SK-N-SH treated with all-trans-retinoic acid at 6 μM for 48 hours (cell line): ENCODE data around the gene PRKCE.

Experiments
- ATAC-seq: fragments of 200-7000 bp; cut with Tn5 transposase; 3 replicates; pipeline ENCODE4 v1.9.1; 2020; ENCODE audit warnings: mild to moderate bottlenecking, moderate library complexity
- BACH2 ChIP-seq: fragments of 250-450 bp; sonication (Bioruptor Pico); IDR thresholded peaks from 2 replicates; pipeline ENCODE4 v1.9.0; 2021; ENCODE audit warnings: mild to moderate bottlenecking, borderline replicate concordance
- CREB5 ChIP-seq: fragments of 250-450 bp; sonication (Bioruptor Pico); IDR thresholded peaks from 2 replicates; pipeline ENCODE4 v1.5.1; 2020; ENCODE audit warnings: low read depth, mild to moderate bottlenecking, moderate library complexity
- CSDC2 ChIP-seq: fragments of 250-450 bp; sonication (Bioruptor Pico); IDR thresholded peaks from 2 replicates; pipeline ENCODE4 v1.5.0; 2020; ENCODE audit warnings: mild to moderate bottlenecking, moderate library complexity
- GLIS3 ChIP-seq: fragments of 250-450 bp; sonication (Bioruptor Pico); IDR thresholded peaks from 2 replicates; pipeline ENCODE4 v1.5.0; 2020; ENCODE audit warnings: mild to moderate bottlenecking, moderate library complexity
- ISL1 ChIP-seq: fragments of 250-450 bp; sonication (Bioruptor Pico); IDR thresholded peaks from 2 replicates; pipeline ENCODE4 v2.1.2; 2022; ENCODE audit warnings: mild to moderate bottlenecking, moderate library complexity
- OSR1 ChIP-seq: fragments of 250-450 bp; sonication (Bioruptor Pico); IDR thresholded peaks from 2 replicates; pipeline ENCODE4 v1.8.0; 2022; ENCODE audit warnings: moderate library complexity, mild to moderate bottlenecking, inconsistent platforms
- PATZ1 ChIP-seq: fragments of 250-450 bp; sonication (Bioruptor Pico); IDR thresholded peaks from 2 replicates; pipeline ENCODE4 v1.8.0; 2020; ENCODE audit warnings: mild to moderate bottlenecking, moderate library complexity, borderline replicate concordance
- POU6F1 ChIP-seq: fragments of 250-450 bp; sonication (Bioruptor Pico); IDR thresholded peaks from 2 replicates; pipeline ENCODE4 v1.8.0; 2021; ENCODE audit warnings: low read depth, mild to moderate bottlenecking, moderate library complexity, borderline replicate concordance
- PPARA ChIP-seq: fragments of 250-450 bp; sonication (Bioruptor Pico); IDR thresholded peaks from 2 replicates; pipeline ENCODE4 v1.5.0; 2020; ENCODE audit warnings: mild to moderate bottlenecking, borderline replicate concordance
- RARB ChIP-seq: fragments of 250-450 bp; sonication (Bioruptor Pico); IDR thresholded peaks from 2 replicates; pipeline ENCODE4 v1.8.0; 2021; ENCODE audit warnings: mild to moderate bottlenecking, moderate library complexity
- SNAI2 ChIP-seq: fragments of 250-450 bp; sonication (Bioruptor Pico); IDR thresholded peaks from 2 replicates; pipeline ENCODE4 v1.5.0; 2020; ENCODE audit warnings: mild to moderate bottlenecking, moderate library complexity
- TCF4 ChIP-seq: fragments of 250-450 bp; sonication (Bioruptor Pico); IDR thresholded peaks from 2 replicates; pipeline ENCODE4 v1.8.0; 2021; ENCODE audit warnings: mild to moderate bottlenecking, moderate library complexity, borderline replicate concordance
- TOX ChIP-seq: fragments of 250-450 bp; sonication (Bioruptor Pico); IDR thresholded peaks from 2 replicates; pipeline ENCODE4 v1.8.0; 2021; ENCODE audit warnings: mild to moderate bottlenecking, moderate library complexity, borderline replicate concordance
- TSHZ2 ChIP-seq: fragments of 250-450 bp; sonication (Bioruptor Pico); IDR thresholded peaks from 2 replicates; pipeline ENCODE4 v1.5.0; 2020; ENCODE audit warnings: mild to moderate bottlenecking, moderate library complexity
- ZC3H10 ChIP-seq: fragments of 250-450 bp; sonication (Bioruptor Pico); IDR thresholded peaks from 2 replicates; pipeline ENCODE4 v1.5.1; 2021; ENCODE audit warnings: mild to moderate bottlenecking, moderate library complexity
- ZFP3 ChIP-seq: fragments of 250-450 bp; sonication (Bioruptor Pico); IDR thresholded peaks from 2 replicates; pipeline ENCODE4 v1.5.0; 2020; ENCODE audit warnings: mild to moderate bottlenecking, moderate library complexity
- ZFP30 ChIP-seq: fragments of 450-650 bp; formaldehyde crosslinking; IDR thresholded peaks from 2 replicates; pipeline ENCODE4 v1.5.0; 2022; ENCODE audit warnings: mild to moderate bottlenecking, moderate library complexity
- ZNF565 ChIP-seq: fragments of 450-650 bp; formaldehyde crosslinking; conservative IDR thresholded peaks from 2 replicates; pipeline ENCODE4 v1.5.0; 2020; ENCODE audit warnings: low read depth, mild to moderate bottlenecking, moderate library complexity
- ZNF70 ChIP-seq: fragments of 450-650 bp; formaldehyde crosslinking; IDR thresholded peaks from 2 replicates; pipeline ENCODE4 v1.5.0; 2020; ENCODE audit warnings: mild to moderate bottlenecking, moderate library complexity

PRKCE gene

GRCh38 chr2:45946023-45946422 lies 294.5 kb downstream of the PRKCE start:
- ATAC-seq: peak; percentile 57
- TF ChIP-seq ZFP30 (no peak), GLIS3 (CRISPR knock-in tag) (no peak), OSR1 (CRISPR knock-in tag) (no peak), ISL1 (peak; percentile 61), ZNF70 (no peak), TOX (CRISPR knock-in tag) (no peak), SNAI2 (CRISPR knock-in tag) (no peak), TCF4 (no peak), CSDC2 (no peak), ZFP3 (CRISPR knock-in tag) (peak; percentile 44; the same call in 1 of the 2 replicates), PATZ1 (no peak), RARB (CRISPR knock-in tag) (no peak)

GRCh38 chr2:45950606-45951005 lies 299.1 kb downstream of the PRKCE start:
- TF ChIP-seq ZFP30 (no peak), ZFP3 (CRISPR knock-in tag) (no peak), CREB5 (CRISPR knock-in tag) (no peak), PPARA (CRISPR knock-in tag) (no peak), CSDC2 (no peak), TCF4 (no peak), POU6F1 (no peak), TSHZ2 (no peak), RARB (CRISPR knock-in tag) (no peak)
- ATAC-seq: no peak

- no peak; the same call in 2 of the 3 replicates for ATAC-seq
These were observed 299.7 kb downstream of the PRKCE start for GRCh38 chr2:45951025-45951727.

More at GRCh38 chr2:45951025-45951727, 299.7 kb downstream of the PRKCE start:
- TF ChIP-seq ZC3H10 (CRISPR knock-in tag) (no peak), TSHZ2 (no peak), OSR1 (CRISPR knock-in tag) (no peak), TCF4 (no peak), POU6F1 (no peak), ZNF565 (CRISPR knock-in tag) (no peak), BACH2 (CRISPR knock-in tag) (no peak), TOX (CRISPR knock-in tag) (no peak)
